ENCODE data around the gene MEGF6.
A peak's percentile ranks its signal among the peaks of the same experiment; 100 is the strongest.

MEGF6 gene

DNA sequence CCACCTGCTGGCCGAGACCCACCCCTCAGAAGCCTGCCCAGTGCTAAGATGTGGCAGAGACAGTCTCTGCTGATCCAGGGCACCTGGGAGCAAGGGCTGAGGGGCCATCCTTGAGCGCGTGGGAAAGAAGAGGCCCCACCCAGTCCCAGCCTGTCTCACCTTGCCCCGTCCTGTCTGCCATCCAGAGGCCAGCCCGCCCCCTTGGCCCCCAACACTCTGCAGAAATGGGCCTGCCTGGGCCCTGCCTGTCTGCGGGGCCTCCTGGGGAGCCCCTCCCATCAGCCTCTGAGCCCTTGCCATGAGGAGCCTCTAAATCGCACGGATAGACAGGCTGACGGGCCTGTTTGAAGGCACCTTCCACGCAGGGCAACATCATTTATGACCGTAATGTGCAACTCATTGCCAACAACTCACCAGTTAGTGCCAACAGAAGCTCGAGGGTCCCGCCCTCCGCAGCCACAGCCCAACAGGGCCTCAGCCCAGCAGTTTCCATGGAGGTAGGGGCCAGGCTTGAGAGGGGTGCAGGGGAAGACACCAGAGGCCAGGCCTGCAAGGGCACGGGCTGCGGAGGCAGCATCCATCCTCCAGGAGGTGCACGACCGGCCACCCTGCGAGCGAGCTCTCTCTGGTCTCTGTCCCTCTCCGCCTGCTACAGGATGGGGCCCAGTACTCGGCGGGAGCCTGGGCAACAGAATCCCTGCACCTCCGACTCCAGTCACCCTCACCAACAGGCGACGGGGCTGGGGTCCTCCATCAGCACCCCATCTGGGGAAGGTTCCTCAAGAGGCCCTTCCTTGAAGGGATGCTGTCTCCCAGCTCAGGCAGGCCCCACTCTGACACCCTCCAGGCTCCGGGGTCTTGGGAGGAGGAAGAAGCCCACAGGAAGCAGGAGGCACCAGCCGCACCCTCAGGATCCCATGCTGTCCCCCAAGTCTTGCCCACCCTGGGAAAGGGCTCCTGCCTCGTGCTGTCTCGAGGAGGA lies 78.0 kb downstream of the MEGF6 start:
- no peak for DNase-seq (ENCODE audit: low read depth)
- TF ChIP-seq, protein P1, sequence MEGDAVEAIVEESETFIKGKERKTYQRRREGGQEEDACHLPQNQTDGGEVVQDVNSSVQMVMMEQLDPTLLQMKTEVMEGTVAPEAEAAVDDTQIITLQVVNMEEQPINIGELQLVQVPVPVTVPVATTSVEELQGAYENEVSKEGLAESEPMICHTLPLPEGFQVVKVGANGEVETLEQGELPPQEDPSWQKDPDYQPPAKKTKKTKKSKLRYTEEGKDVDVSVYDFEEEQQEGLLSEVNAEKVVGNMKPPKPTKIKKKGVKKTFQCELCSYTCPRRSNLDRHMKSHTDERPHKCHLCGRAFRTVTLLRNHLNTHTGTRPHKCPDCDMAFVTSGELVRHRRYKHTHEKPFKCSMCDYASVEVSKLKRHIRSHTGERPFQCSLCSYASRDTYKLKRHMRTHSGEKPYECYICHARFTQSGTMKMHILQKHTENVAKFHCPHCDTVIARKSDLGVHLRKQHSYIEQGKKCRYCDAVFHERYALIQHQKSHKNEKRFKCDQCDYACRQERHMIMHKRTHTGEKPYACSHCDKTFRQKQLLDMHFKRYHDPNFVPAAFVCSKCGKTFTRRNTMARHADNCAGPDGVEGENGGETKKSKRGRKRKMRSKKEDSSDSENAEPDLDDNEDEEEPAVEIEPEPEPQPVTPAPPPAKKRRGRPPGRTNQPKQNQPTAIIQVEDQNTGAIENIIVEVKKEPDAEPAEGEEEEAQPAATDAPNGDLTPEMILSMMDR (conservative IDR thresholded peaks at IDR 0.05; ENCODE audit: low read depth, low read length): no peak
- no peak overlapping the region for H3K4me3 ChIP-seq (ENCODE audit: low read depth, low read length)

DNA sequence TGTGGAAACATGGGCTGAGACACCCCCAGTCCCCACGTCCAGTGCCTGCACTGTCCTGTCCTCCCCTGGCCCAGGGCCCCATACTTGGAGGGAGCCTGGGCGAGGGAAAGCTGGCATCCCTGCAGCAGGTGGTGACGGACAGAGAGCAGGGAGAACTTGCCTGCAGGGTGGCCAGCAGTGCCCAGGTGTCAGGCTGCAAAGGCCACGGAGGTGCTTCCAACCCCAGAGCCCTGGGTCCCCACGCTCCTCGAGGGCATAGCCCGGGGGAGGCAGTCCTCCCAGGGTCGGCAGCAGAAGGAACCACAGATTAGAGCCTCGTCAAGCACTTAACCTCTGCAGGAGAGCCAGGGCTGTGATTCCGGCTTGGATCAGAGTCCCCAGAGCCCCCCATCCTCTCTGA lies 79.4 kb downstream of the MEGF6 start:
- TF ChIP-seq, protein P1 (conservative IDR thresholded peaks at IDR 0.05; ENCODE audit: low read depth, low read length): no peak
- no peak overlapping the region for H3K4me3 ChIP-seq (ENCODE audit: low read depth, low read length)
- DNase-seq (ENCODE audit: low read depth): no peak

DNA sequence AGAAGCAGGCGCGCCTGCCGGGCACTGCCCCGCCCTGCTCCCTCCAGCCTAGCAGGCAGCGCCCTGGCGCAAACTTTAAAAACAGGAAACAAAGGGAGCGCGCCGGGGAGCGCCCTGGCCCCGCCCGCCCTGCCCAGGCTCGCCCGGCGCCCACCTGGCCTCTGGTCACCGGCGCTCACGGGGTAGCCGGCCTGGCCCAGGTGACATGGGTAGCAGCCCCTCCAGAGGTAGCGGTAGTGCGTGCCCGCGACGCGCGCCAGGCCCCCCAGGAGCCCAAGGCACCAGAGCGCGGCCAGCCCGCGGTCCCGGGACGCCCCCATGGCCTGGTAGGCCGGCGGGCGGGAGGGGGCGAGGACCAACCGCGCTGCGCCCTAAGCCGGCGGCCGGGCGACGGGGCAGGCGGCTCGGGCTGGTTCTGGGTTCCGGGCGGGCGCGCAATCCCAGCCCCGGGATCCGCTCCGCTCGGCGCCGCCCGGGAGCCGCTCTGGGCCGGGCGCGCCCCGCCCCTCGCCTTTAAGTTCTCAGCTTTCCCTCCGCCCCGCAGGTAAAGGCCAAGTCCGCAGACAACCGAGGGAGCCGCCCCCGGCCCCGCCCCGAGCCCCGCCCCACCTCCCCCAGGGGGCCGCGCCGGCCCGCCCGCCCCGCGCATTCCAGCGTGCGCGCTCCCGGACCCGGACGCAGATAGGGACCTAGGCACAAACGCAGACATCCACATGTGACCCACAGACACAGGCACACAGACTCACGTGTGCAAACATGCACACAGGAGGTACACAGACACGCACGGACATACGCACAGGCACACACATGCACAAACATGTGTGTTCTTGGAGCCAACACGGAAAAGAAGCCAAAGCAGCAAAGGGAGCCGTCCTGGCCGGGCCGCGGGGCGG lies 80.1 kb downstream of the MEGF6 start:
- DNase-seq (ENCODE audit: low read depth): peak; percentile 62
- H3K4me3 ChIP-seq (ENCODE audit: low read depth, low read length): peak overlapping the region; percentile 49
- TF ChIP-seq, protein P1 (conservative IDR thresholded peaks at IDR 0.05; ENCODE audit: low read depth, low read length): no peak

DNA sequence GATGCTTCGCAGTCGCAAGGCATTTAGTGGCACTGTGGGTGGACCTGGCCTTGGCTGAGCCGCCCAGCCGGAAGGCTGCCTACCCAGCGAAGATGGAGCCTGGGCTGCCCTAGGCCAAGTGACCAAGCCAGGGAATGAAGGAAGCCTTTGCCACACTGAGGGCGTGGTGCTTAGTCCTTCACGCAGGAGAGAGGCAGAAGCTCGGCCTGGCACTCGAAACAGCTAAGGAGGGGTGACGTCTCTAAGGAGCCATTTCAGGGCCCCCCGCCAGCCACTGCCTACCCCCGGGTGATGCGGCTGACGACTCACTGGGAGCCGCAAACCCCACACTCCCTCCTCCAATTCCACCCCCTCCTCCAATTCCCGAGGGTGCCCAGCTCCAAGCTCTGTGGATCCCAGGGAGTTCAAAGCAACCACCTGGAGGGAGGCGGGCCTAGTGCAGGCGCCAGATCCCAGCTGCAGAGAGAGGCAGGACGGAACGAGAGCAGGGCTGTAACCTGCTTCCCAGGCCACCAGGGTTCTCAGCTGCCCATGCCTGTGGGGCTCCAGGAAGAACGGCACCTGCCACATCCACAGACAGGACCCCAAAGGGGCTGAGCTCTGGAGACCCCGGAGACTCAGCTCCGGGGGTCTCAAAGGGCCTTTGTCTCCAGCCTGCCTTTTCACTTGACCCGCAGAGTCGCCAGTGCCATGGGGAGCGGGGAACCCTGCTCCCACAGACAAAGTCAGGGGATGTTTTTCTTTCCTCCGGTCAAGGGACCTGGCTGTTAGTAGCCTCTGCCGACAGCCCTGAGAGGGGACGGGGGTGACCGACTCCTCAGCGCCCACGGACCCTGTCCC lies 81.0 kb downstream of the MEGF6 start:
- peak overlapping the region; percentile 49 for H3K4me3 ChIP-seq (ENCODE audit: low read depth, low read length)
- DNase-seq (ENCODE audit: low read depth): no peak
- TF ChIP-seq, protein P1 (conservative IDR thresholded peaks at IDR 0.05; ENCODE audit: low read depth, low read length): no peak

DNA sequence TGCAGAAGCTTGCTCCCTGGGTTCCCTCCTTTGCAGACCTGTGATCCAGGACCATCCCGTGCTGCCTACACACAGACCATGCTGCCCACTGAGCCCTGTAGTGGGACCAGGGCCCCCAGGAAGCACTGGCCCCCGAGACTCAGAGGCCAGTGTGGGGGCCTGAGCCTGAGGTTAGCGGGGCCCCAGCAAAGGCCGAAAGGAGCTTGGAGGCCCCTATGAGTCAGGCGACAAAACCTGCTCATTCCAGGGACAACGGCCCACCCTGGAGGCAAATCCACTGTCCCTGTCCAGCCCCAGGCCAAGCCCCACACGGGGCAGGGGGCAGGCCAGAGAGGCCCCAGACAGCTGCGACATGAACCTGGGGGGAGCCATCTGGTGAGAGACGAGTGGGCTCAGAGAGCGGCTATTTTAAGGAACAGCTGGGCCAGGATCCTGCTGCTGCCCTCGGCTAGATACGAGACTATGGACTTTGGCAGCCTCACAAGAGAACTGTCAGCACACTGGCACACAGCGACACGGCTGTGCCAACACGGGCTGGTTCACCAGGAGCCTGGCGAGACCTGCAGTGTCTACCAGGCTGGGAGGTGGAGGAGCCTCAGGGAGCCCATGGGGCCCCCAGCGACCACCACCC lies 82.1 kb downstream of the MEGF6 start:
- no peak for DNase-seq (ENCODE audit: low read depth)
- TF ChIP-seq, protein P1 (conservative IDR thresholded peaks at IDR 0.05; ENCODE audit: low read depth, low read length): no peak
- H3K4me3 ChIP-seq (ENCODE audit: low read depth, low read length): no peak overlapping the region

DNA sequence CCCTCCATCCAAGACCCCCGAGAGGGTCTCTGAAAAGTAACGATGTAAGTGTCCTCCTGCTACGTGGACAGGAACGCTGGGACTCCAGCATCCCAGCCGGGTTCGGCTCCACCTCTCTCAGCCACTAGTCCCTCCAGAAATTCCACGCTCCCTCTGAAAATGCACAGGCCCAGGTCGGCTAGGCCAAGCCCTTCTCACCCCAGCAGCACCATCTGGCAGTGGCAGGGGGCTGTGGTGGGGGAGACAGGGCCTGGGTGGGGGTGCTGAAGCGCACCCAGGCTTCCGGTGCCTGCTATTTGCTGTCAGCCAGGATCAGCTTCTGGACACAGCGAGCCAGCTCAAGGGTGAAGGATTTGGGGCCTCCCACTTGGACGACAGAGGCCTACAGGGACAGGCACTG lies 83.5 kb downstream of the MEGF6 start:
- TF ChIP-seq, protein P1 (conservative IDR thresholded peaks at IDR 0.05; ENCODE audit: low read depth, low read length): no peak
- no peak for DNase-seq (ENCODE audit: low read depth)
- H3K4me3 ChIP-seq (ENCODE audit: low read depth, low read length): no peak overlapping the region
